C4-2B (cell line): ENCODE measurements around the gene NFASC.

Experiments used
- CTCF ChIP-seq: fragments of 450-650 bp; conservative IDR thresholded peaks from 2 replicates; pipeline ENCODE4 v1.5.1; 2017; ENCODE audit warnings: mild to moderate bottlenecking
- ZFX ChIP-seq: fragments of 450-650 bp; IDR thresholded peaks from 2 replicates; pipeline ENCODE4 v1.6.1; 2017

DNA sequence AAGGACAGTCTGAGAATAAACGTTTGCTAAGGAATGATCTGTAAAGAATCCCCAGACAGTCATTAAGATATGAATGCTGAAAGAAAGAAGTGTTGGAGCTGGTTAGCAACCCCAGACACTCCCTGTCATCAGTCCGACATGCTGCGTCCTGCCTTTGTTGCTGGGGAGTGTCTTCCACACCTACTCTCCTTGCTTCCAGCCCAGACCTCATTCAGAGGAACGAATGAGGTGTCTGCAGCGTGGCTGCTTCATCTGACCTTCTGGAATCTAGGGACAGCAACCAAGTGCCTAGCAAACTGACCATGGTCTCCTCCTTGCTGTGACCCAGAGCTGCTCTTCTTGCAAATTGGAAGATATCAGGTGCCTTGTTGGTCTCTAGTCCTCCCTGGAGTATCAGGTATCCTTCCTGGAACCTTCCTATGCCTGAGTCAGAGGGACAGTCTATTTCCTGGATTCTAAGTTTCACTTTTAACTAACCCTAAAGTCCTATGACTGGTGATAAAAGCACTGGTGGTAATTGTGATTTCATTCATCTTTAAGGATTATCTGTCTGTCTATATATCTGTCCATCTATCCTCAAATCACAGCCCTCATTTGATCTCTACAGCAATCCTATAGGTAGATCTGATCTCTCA lies 45.3 kb downstream of the NFASC start:
- no peak for TF ChIP-seq CTCF
- no peak for TF ChIP-seq ZFX
